ENCODE data around the gene ABHD17A.

GRCh38 chr19:1863638-1864479, 21.4 kb downstream of the ABHD17A start:
- TF ChIP-seq CTCF (conservative IDR thresholded peaks at IDR 0.05; ENCODE audit: low read depth, low read length) = no peak
- no peak for TF ChIP-seq EZH2 (IDR thresholded peaks at IDR 0.05; ENCODE audit: low read length, unreplicated experiment)

Data from PC-3 (cell line).